A549 (cell line): Measurements from ENCODE around the gene MON1A. TPM values are rescaled to one million over a fixed set of nuclear protein-coding genes. Genes with fewer than 3 reads are reported as not detected.

Experiments
- ATAC-seq, 2 experiments: fragments of 200-7000 bp in 1 of 2; fragments of >200 bp in 1 of 2; cut with Nextera tagmentation in 1 of 2; cut with Tn5 transposase in 1 of 2; 3 replicates each; pipeline versions ENCODE4 v1.8.0 to v1.9.1; 2018 to 2020; ENCODE audit warnings: mild to moderate bottlenecking in 1 of 2, moderate library complexity in 1 of 2
- CTCF ChIA-PET: fragments of 300-600 bp; sonication (Branson Sonifier 250); formaldehyde crosslinking; extraction: SDS; loops from one replicate; lab custom pipeline; 2021; ENCODE audit warnings: antibody characterized with exemption, inconsistent platforms; lab: Yijun Ruan, JAX
- POLR2A ChIA-PET: fragments of 350-600 bp; formaldehyde crosslinking; extraction: SDS; loops from one replicate; lab custom pipeline; 2021; ENCODE audit warnings: antibody characterized with exemption, inconsistent platforms; lab: Yijun Ruan, JAX
- DNase-seq, 2 experiments: peaks; one replicate each; pipeline versions ENCODE4 v3.0.0 to v3.0.0-alpha.2; 2011 to 2016; ENCODE audit warnings: low read depth in 1 of 2, low spot score in 1 of 2
- FAIRE-seq: peaks from 2 replicates; lab custom pipeline; 2011; peaks lifted over from hg19 to GRCh38; lab: Jason Lieb, UNC
- H3K27ac ChIP-seq, 2 experiments: fragments of >200 bp; sonication (Bioruptor Twin); formaldehyde crosslinking; 3 replicates each; pipeline ENCODE4 v1.5.1; 2016 to 2017
- H3K4me1 ChIP-seq: fragments of >200 bp; sonication (Bioruptor Twin); formaldehyde crosslinking; 3 replicates; pipeline ENCODE4 v1.6.1; 2016
- H3K4me2 ChIP-seq: fragments of >200 bp; sonication (Bioruptor Twin); formaldehyde crosslinking; 3 replicates; pipeline ENCODE4 v1.6.1; 2016
- H3K4me3 ChIP-seq: fragments of >200 bp; sonication (Bioruptor Twin); formaldehyde crosslinking; 3 replicates; pipeline ENCODE4 v1.5.1; 2016
- H3K9me3 ChIP-seq: fragments of >200 bp; sonication (Bioruptor Twin); formaldehyde crosslinking; 3 replicates; pipeline ENCODE4 v1.6.1; 2016
- CEBPB ChIP-seq, 2 experiments: fragments of >200 bp in 1 of 2; sonication (Bioruptor Twin) in 1 of 2; formaldehyde crosslinking in 1 of 2; IDR thresholded peaks; 2 replicates each; pipeline ENCODE4 v1.6.1; 2012 to 2016
- CTCF ChIP-seq: fragments of >200 bp; sonication (Bioruptor Twin); formaldehyde crosslinking; IDR thresholded peaks from 3 replicates; pipeline ENCODE4 v1.5.1; 2016
- EHMT2 ChIP-seq: fragments of 200-600 bp; sonication (generic); IDR thresholded peaks from 2 replicates; pipeline ENCODE4 v1.6.1; 2016; ENCODE audit warnings: antibody characterized with exemption, low read depth, mild to moderate bottlenecking, moderate library complexity
- EP300 ChIP-seq, 2 experiments: fragments of >200 bp; sonication (Bioruptor Twin); formaldehyde crosslinking; IDR thresholded peaks; 2 replicates in 1 of 2; 3 replicates in 1 of 2; pipeline ENCODE4 v1.6.1; 2016 to 2017
- FOSB ChIP-seq: fragments of 250-450 bp; sonication (Bioruptor Pico); IDR thresholded peaks from 2 replicates; pipeline ENCODE4 v1.5.0; 2020; ENCODE audit warnings: mild to moderate bottlenecking, moderate library complexity
- HDAC2 ChIP-seq: fragments of 200-600 bp; sonication (generic); IDR thresholded peaks from 2 replicates; pipeline ENCODE4 v1.6.1; 2016
- HES2 ChIP-seq: fragments of >200 bp; sonication (Bioruptor Twin); formaldehyde crosslinking; IDR thresholded peaks from 2 replicates; pipeline ENCODE4 v1.6.1; 2016
- HOXB5 ChIP-seq: fragments of 250-450 bp; sonication (Bioruptor Pico); IDR thresholded peaks from 2 replicates; pipeline ENCODE4 v1.5.0; 2020; ENCODE audit warnings: mild to moderate bottlenecking, moderate library complexity
- JUN ChIP-seq, 2 experiments: fragments of >200 bp; sonication (Bioruptor Twin); formaldehyde crosslinking; IDR thresholded peaks; 2 replicates in 1 of 2; 3 replicates in 1 of 2; pipeline ENCODE4 v1.6.1; 2016 to 2017
- KDM1A ChIP-seq: fragments of 200-600 bp; sonication (generic); IDR thresholded peaks from 2 replicates; pipeline ENCODE4 v1.6.1; 2016; ENCODE audit warnings: low read depth, mild to moderate bottlenecking
- MAX ChIP-seq: IDR thresholded peaks from 2 replicates; pipeline ENCODE4 v1.6.1; 2012
- MYC ChIP-seq: IDR thresholded peaks from 2 replicates; pipeline ENCODE4 v1.6.1; 2012; ENCODE audit warnings: mild to moderate bottlenecking, inconsistent platforms, low read length, improper control_type of control experiment, borderline replicate concordance
- PHF8 ChIP-seq: fragments of 200-600 bp; sonication (generic); IDR thresholded peaks from 2 replicates; pipeline ENCODE4 v1.6.1; 2016; ENCODE audit warnings: low read depth, mild to moderate bottlenecking, antibody characterized with exemption, moderate library complexity, borderline replicate concordance
- POLR2A ChIP-seq: IDR thresholded peaks from 2 replicates; pipeline ENCODE4 v1.6.1; 2012; ENCODE audit warnings: mild to moderate bottlenecking, low read length
- RAD21 ChIP-seq, 2 experiments: fragments of >200 bp in 1 of 2; sonication (Bioruptor Twin) in 1 of 2; formaldehyde crosslinking in 1 of 2; IDR thresholded peaks in 1 of 2; conservative IDR thresholded peaks in 1 of 2; 2 replicates in 1 of 2; 3 replicates in 1 of 2; pipeline ENCODE4 v1.6.1; 2012 to 2018; ENCODE audit warnings: inconsistent platforms in 1 of 2
- RNF2 ChIP-seq: fragments of 200-600 bp; sonication (generic); IDR thresholded peaks from 2 replicates; pipeline ENCODE4 v1.6.1; 2016; ENCODE audit warnings: low read depth, mild to moderate bottlenecking, antibody characterized with exemption, moderate library complexity, borderline replicate concordance
- SMC3 ChIP-seq: fragments of >200 bp; sonication (Bioruptor Twin); formaldehyde crosslinking; IDR thresholded peaks from 3 replicates; pipeline ENCODE4 v1.6.1; 2018; ENCODE audit warnings: inconsistent platforms
- SREBF2 ChIP-seq: fragments of 450-650 bp; IDR thresholded peaks from 2 replicates; pipeline ENCODE4 v1.6.1; 2014; ENCODE audit warnings: mild to moderate bottlenecking, moderate library complexity
- WGBS: methylation state at CpG from one replicate; pipeline ENCODE4 v1.1.6; 2017; ENCODE audit errors: missing lambda C conversion rate; 5-methylcytosine and 5-hydroxymethylcytosine counted together
- polyA minus RNA-seq: library from RNA; depleted of rRNA, polyadenylated mRNA; stranded (reverse); fragments of >200 nt; gene quantifications from 2 replicates; pipeline ENCODE4 v1.2.3, GENCODE V29; 2011; rRNA and poly(A)+ RNA removed
- polyA plus RNA-seq, 4 experiments: library from polyadenylated mRNA; depleted of rRNA in 3 of 4; stranded (reverse); fragments of >200 nt; fragmentation: RNase III in 1 of 4; extraction: RNeasy Plus Mini Kit Qiagen cat#74134 plus additional on column Dnase treatment in 1 of 4; gene quantifications; 2 replicates in 3 of 4; 3 replicates in 1 of 4; pipeline ENCODE4 v1.2.3, GENCODE V29; 2011 to 2017
- TF ChIP-seq, protein P1 (sequence below): fragments of 450-650 bp; IDR thresholded peaks from 2 replicates; pipeline ENCODE4 v1.6.1; 2014; ENCODE audit warnings: antibody characterized with exemption

Gene MON1A
- 4.2 and 5.1 TPM in 2 replicates for polyA plus RNA-seq (2011; rRNA removed)
- 10.3 and 13.3 TPM in 2 replicates for polyA plus RNA-seq (2012; cell fraction: cytosol; rRNA removed)
- polyA plus RNA-seq (2012; cell fraction: nucleus; rRNA removed): 10.2 and 14.8 TPM in 2 replicates
- polyA plus RNA-seq (2017; fragmentation: RNase III; extraction: RNeasy Plus Mini Kit Qiagen cat#74134 plus additional on column Dnase treatment): 4.7 to 5.1 TPM (median 4.7 TPM) in 3 replicates
- 4.4 and 4.5 TPM in 2 replicates for polyA minus RNA-seq

GRCh38 chr3:49929291-49930167, at the start of gene MON1A:
Gene MON1A (minus strand): TSS chr3:49929811. CDS start chr3:49913346, 16,465 bp downstream.
- peak within 1 kb of the TSS; percentile 87 for H3K4me2 ChIP-seq
- POLR2A ChIA-PET: interaction anchor here (1.0 to 1.6 kb wide), 2 partner anchors 10 to 29 kb away, joined by 3 to 23 read pairs; partner anchors contain the start of gene RBM6
- WGBS: 4% methylated on average over 9 of the region's 56 CpGs
- no peaks in the 10 kb centered on the region for H3K9me3 ChIP-seq
- FAIRE-seq: no peak
- peak; percentile 95 to 96 for ATAC-seq
- H3K27ac ChIP-seq: peak within 1 kb of the TSS; percentile 83 to 87
- H3K4me1 ChIP-seq: peaks cover 17% of the 10 kb centered on the region; the same call in 2 of the 3 replicates
- DNase-seq: peak; percentile 64 to 86
- TF ChIP-seq JUN (IDR thresholded peaks at IDR 0.05) (peak in 1 of 2 experiments; percentile 55; a peak in 2 of 5 replicates), POLR2A (peak; percentile 22), SREBF2 (no peak), CEBPB (IDR thresholded peaks at IDR 0.05) (peak in 1 of 2 experiments; percentile 73; a peak in 2 of 4 replicates), CTCF (peak; percentile 25), MAX (peak; percentile 85), RNF2 (no peak), SMC3 (peak; percentile 20; the same call in 1 of the 3 replicates), HDAC2 (no peak), HES2 (no peak), RAD21 (conservative IDR thresholded peaks at IDR 0.05 in 1 of 2, IDR thresholded peaks at IDR 0.05 in 1 of 2) (0 out of 5 replicates have a peak, but pooled peaks of 1 of the 2 experiments have one; percentile 29), MYC (no peak), PHF8 (peak; percentile 71)
- TF ChIP-seq, protein P1, sequence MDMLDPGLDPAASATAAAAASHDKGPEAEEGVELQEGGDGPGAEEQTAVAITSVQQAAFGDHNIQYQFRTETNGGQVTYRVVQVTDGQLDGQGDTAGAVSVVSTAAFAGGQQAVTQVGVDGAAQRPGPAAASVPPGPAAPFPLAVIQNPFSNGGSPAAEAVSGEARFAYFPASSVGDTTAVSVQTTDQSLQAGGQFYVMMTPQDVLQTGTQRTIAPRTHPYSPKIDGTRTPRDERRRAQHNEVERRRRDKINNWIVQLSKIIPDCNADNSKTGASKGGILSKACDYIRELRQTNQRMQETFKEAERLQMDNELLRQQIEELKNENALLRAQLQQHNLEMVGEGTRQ: peak; percentile 73
- peak within 1 kb of the TSS; percentile 68 for H3K4me3 ChIP-seq
- CTCF ChIA-PET: interaction anchor here (0.7 to 4.2 kb wide), 12 partner anchors 9 to 227 kb away, joined by 3 to 16 read pairs (median 4); partner anchors contain the start of genes INKA1 and RBM6

DNA sequence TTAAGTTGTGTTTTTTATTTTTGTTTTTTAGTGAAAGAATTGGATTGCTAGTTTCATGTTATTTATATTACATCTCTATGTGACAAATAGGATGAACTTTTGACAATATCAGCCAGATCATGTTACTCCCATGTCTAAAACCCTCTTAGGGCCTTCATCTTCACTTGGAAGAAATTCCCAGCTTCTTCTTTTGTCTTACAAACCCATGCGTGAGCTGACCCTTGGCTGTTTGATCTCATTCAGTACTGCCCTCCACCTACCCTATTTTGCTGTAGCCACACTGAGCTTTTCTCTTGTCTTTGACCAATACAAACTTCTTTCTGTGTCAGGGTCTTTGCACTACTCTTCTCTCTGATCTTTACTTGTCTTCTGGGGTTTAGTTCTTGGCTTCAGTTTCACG, 47.3 kb upstream of the MON1A start:
- ChIA-PET POLR2A (no interaction called here), CTCF (no interaction called here)
- H3K4me1 ChIP-seq: peaks cover 13% of the 10 kb centered on the region
- TF ChIP-seq HOXB5 (CRISPR knock-in tag) (no peak), CTCF (no peak), EHMT2 (no peak), EP300 (IDR thresholded peaks at IDR 0.05) (no peak), POLR2A (no peak), FOSB (no peak), KDM1A (no peak)
- H3K27ac ChIP-seq: no peak overlapping the region
- ATAC-seq: no peak
- 88% methylated on average over 2 of the region's 2 CpGs for WGBS
- no peak overlapping the region for H3K4me2 ChIP-seq
- FAIRE-seq: no peak
- DNase-seq: no peak
- no peaks in the 10 kb centered on the region for H3K9me3 ChIP-seq
- H3K4me3 ChIP-seq: no peak overlapping the region
